Measurements from ENCODE around the gene FAM110A.
A peak's percentile ranks its signal among the peaks of the same experiment; 100 is the strongest.
"Not testable (repeated sequence)": the region's sequence is repeated elsewhere in the genome, so short reads cannot be mapped to it uniquely, and the experiment has no call there.

Gene FAM110A

DNA sequence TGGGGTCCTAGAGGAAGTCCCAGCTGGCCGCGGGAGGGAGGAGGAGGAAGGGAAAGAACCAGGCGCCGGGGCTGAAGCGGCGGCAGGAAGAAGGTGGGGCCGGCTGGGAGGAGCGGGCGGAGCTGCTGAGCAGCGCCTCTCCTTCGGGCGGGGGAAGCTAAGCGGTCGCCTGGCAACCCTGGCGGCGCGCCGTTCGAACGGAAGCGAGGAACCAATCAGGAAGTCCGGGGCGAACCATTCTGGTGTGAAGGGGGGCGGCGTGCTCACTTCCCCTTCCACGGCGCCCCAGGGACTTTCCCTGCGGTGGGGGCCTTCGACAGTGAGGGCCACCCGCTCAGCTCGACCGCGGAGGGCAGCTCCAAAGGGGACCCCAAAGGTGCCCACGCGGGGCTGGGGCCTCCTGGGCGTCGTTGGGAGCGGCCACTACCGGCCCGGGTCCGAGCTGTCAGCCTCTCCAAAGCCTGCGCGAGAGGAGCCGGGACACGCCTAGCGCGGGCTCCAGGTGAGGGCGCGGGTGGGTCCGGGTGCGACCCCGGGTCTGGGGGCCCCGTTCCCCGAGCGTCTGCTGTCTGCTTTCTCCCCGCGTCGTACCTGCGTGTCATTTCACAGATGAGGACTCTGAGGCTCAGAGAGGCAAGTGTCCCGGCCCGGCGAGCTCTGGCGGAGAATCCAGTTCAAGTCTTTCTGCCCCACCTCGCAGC lies at the start of gene FAM110A:
Gene FAM110A, plus strand, starts transcription at position 266 of the 701 bp plus-strand sequence. CDS start 11,090 bp downstream, outside the sequence.
- peak; percentile 70 for DNase-seq (ENCODE audit: low read depth)

DNA sequence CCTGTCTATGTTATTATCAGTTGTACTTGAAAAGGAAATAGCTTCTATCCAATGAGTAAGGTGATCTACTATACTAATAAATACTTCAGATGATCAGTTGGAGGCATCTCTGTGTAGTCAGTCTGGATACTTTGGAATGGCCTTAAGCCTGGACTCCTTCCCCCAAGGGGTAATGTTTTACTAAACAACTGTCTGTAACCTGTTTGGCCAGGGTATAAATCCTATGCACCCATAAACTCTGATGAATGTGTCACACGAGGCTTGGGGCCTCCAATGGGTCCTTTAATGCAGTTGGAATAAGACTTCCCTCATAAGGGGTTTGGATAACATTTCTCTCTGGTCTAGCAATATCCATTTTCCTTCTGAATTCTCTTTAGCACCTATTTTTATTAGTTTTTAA lies 45.7 kb upstream of the FAM110A start:
- no peak for DNase-seq (ENCODE audit: low read depth)

DNA sequence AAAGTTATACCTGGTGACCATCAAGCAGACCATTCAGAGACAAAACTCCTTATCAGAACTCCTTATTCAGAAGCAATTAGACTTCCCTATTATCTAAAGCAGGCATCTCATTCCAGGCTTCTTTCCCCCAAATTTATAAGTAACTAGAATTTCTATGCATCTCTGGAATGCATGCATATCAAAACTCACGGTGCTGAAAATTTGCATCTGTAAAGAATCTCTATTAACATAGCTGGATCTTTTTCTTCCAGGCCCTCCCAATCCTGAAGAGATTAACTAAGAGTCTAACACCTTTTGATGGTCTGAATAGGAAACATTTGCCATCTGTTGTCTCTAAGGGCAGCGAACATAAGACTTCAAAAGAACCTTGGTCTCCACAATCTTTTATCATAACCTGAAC lies 42.5 kb upstream of the FAM110A start:
- DNase-seq (ENCODE audit: low read depth): no peak

- no peak for DNase-seq (ENCODE audit: low read depth)
These were observed 41.3 kb upstream of the FAM110A start for GRCh38 chr20:792248-792647.

- no peak for DNase-seq (ENCODE audit: low read depth)
These were observed 36.6 kb upstream of the FAM110A start for GRCh38 chr20:796921-797320.

DNA sequence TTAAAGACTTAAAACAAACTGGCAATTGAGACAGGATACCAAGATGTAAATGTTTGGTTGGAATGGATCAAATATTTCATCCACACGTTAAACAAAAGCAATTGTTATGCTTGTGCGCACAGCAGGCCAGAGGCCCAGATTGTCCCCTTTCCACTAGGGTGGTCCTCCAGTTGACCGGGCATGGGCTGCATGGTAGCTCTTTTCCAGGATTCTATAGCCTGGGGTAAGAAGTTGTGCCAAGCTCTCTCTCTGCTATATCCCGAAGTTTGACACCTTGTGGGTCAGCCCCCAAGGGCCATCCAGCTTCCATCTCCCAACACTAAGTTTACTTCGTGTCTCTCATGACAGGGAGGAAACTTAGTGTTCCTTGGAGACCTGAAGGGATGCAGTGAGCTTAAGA lies 34.8 kb upstream of the FAM110A start:
- not testable (repeated sequence) for DNase-seq (ENCODE audit: low read depth)

DNA sequence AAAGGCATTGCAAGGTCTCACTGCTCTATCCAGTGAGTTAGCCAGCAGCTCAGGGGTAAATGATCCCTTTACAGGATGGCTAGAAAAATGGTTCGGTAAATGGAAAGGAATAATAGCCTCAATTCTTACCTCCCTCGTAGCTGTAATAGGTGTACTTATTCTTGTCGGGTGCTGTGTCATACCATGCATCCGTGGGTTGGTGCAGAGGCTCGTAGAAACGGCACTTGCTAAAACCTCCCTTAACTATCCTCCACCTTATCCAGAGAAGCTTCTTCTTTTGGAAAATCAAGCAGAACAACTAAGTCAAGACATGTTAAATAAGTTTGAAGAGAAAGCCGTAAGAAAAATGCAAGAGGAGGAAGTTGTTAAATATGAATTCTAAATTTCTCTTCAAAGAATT lies 33.5 kb upstream of the FAM110A start:
- DNase-seq (ENCODE audit: low read depth): not testable (repeated sequence)

GRCh38 chr20:801678-802077 lies 31.8 kb upstream of the FAM110A start:
- no peak for DNase-seq (ENCODE audit: low read depth)

DNA sequence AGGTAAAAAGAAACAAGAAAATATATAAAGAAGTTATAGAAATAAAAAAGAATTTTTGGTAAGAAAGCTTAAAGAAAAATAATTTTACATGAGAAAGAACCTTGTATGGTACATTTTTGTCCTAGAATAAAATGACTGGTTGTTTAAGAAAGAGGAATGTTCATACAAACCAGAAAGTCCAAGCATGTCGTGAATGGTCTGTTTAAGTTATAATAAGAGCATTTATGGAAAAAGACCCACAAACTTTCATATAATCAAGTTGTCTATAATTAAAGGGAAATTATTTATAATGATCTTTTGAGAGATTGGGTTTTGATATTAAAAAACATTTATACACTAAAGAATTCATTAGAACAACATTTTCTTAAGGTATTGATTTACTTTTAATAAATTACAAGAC lies 27.8 kb upstream of the FAM110A start:
- DNase-seq (ENCODE audit: low read depth): no peak

GRCh38 chr20:811776-812434 lies 21.6 kb upstream of the FAM110A start:
- DNase-seq (ENCODE audit: low read depth): not testable (repeated sequence)

GRCh38 chr20:812435-812814 lies 21.1 kb upstream of the FAM110A start:
- DNase-seq (ENCODE audit: low read depth): not testable (repeated sequence)

DNA sequence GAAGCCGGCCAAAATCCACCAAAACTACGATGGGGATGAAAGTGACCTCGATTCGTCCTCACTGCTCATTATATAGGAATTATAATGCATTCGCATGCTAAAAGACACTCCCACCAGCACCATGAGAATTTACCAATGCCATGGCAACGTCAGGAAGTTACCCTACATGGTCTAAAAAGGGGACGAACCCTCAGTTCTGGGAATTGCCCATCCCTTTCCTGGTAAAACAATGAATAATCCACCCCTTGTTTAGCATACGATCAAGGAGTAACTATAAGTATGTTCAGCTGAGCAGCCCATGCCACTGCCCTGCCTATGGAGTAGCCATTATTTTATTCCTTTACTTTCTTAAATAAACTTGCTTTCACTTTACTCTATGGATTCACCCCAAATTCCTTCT lies 20.1 kb upstream of the FAM110A start:
- DNase-seq (ENCODE audit: low read depth): no peak

DNA sequence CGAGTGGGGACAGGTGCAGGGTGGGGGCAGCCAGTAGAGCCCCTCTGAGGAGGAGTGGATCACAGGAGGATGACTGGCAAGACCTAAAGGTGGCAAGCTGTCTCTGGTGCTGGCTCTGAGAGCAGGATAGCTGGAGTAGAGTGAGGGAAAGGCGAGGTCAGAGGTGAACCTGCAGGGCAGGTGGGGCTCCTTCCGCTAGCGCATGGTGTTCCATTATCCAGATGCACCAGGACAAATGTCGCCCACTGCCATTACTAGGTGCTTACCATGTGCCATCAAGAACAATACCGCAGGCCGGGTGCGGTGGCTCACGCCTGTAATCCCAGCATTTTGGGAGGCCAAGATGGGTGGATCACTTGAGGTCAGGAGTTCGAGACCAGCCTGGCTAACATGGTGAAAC lies 18.3 kb upstream of the FAM110A start:
- no peak for DNase-seq (ENCODE audit: low read depth)

DNA sequence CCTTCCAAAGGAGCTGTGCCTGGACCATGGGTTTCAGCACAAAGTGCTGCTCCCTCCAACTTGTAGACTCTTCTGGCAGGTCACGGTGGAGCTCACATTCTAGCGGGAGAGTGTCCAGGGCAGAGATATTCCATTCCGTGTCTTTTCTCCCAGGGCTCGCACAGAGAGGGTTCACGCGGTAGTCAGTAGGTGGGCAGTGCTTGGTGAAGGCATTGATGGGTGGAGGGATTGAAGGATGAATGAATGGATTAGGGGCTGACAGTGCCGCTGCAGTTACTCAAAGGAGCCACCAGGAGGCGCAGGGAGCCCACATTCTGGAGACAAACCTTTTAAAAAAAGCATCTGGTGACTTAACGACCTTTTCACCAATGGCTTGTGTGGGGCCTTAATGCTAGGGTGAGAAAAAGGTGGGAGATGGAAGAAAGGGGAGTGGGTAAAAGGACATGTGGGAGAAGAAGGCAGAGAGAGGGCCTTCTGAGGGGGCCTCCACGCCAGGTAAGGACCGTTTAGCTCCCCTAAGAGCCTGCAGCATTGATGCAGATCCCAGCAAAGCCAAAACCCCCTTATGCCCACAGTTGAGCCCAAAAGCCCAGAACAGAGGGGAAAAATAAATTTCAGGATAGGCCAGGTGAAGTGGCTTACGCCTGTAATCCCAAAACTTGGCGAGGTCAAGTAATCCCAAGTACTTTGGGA lies 17.5 kb upstream of the FAM110A start:
- DNase-seq (ENCODE audit: low read depth): no peak

GRCh38 chr20:818001-818664 lies 15.4 kb upstream of the FAM110A start:
- DNase-seq (ENCODE audit: low read depth): no peak

GRCh38 chr20:819680-820322 lies 13.7 kb upstream of the FAM110A start:
- no peak for DNase-seq (ENCODE audit: low read depth)

GRCh38 chr20:820323-820953 lies 13.1 kb upstream of the FAM110A start:
- no peak for DNase-seq (ENCODE audit: low read depth)

- DNase-seq (ENCODE audit: low read depth): no peak
These were observed 12.3 kb upstream of the FAM110A start for GRCh38 chr20:821046-821730.

DNA sequence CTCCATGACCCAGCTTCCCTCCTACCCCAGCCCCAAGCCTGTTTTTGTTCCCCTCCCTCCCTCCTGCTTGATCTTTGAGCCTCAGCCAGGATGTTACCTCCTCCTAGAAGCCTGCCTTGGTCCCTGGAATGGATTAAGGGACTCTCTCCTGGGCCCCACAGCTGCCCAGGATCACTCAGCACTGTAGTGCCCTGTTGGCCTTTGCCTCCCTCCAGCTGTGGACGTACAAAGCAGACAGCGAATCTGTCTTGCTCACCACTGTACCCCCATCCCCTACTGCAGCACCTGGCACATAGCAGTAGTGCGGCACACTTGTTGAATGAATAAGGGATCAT lies 11.8 kb upstream of the FAM110A start:
- no peak for DNase-seq (ENCODE audit: low read depth)

DNA sequence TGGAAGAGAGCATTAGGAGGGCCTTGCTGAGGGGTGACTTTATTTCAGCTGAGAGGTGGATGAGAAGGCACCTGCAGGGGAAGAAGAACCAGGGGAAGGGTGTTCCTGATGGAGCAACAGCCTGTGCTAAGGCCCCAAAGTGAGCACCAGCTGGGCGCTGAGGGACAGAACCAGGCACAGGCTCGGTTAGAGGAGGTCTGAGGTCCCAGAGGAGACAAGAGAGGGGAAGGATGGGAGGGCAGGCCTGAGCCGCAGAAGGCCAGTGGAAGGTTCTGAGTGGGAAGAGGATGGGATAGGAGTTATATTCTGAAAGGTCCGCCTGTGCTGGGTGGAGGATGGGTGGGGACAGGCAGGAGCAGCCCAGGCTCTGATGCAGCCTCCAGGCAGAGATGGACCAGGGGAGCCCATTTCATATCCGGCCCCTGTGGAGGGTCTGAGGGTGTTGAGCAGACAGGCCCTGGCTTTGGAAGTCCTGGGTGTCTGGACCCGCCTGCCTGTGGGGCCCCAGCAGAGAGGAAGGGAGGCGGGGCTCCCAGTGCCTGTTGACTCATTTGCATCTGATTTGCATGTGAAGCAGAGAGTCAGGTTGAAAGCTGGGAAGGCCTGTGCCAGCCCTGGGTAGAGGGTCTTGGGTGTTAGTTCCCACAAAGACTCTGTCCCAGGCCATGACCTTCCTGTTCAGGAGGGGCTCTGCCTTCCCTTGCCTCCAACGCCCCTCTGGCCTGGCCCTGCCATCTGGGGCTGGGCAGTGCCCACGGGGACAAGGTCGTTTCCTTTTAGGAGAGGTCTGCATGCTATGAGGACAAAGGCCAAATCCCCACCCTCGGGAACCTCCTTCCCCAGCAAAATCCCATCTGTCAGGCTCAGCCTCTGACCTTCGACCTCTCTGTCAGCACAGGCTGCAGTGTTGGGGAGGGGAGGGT lies 10.6 kb upstream of the FAM110A start:
- DNase-seq (ENCODE audit: low read depth): no peak
